HG03103 (cell line): ENCODE data around the gene PTPRD.
"Not testable (repeated sequence)": the region's sequence is repeated elsewhere in the genome, so short reads cannot be mapped to it uniquely, and the experiment has no call there.

ENCODE experiments used
- ATAC-seq: cut with Tn5 transposase; IDR thresholded peaks from one replicate; pipeline ENCODE4 v1.9.1; 2021; ENCODE audit warnings: low read depth; ENCODE audit not compliant: unreplicated experiment

The PTPRD gene

GRCh38 chr9:9998491-9999287 is 614.1 kb downstream of the PTPRD start:
- no peak for ATAC-seq

DNA sequence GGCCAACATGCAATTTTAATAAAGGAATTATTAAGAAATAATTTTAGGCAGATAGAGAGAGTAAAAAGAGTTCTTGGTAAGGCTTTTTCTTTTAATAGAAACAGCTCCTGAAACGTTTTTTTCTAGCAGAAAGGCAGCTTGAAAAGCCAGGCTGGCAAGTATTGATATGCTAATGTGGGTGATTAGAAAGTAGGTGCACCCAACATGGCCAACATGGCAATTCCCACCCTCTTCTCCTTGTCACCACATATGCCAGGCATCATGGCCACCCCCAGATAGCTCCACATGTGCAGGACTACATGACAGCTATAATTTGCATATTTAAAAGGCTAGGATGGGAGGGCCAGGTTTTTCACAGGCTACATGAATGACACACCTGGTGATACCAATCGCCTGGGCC is 615.2 kb downstream of the PTPRD start:
- ATAC-seq: no peak

DNA sequence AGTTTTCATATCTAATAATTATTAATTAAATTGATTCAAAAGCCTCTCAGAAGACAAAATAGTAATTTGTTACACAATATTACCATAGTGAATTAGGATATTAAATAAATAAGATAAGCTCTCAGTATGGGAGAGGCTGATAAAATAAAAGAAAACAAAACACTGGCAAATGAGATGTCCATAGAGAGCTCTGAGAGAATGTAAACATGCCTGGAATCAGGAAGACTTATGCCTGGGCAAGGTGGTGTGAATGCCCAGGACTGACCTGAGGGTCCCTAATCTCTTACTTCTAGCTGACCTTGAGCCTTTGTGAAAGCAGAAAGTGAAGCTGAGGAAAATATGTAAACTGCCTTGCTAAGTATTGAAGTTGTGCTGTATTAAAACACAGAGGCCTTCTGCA is 616.5 kb downstream of the PTPRD start:
- ATAC-seq: no peak

DNA sequence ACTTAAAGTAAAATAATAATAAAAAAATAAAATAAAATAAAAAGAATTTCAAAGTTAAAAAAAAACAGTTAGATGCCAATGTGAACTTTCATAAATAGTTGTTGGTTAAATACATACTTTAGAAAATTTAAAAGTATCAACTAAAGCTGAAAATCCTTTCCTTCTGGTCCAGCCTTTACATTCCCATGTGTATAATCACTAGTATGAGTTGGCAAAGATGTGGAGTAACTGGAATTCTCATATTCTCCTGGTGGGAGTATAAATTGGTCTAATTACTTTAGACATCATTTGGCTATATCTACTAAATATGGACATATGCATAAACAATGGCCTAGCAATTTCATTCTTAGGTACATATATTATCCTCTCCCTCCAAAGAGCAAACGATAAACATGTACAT is 619.9 kb downstream of the PTPRD start:
- ATAC-seq: no peak

DNA sequence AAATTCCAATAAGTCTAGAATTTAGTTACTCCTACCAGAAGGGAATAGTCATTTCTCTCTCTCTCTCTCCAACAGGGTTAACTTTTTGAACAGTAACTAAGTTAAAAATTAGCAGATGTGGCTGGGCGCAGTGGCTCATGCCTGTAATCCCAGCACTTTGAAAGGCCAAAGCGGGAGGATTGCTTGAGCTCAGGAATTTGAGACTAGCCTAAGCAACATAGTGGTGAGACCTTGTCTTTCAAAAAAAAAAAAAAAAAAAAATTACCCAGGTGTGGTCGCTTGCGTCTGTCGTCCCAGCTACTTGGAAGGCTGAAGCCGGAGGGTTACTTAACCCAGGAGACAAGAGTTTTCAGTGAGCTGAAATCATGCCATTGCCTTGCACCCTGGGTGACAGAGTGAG is 639.7 kb downstream of the PTPRD start:
- ATAC-seq: no peak

- ATAC-seq: no peak
Observed at GRCh38 chr9:9970514-9970913, 642.3 kb downstream of the PTPRD start.

GRCh38 chr9:9963841-9964240 is 649.0 kb downstream of the PTPRD start:
- no peak for ATAC-seq

- ATAC-seq: no peak
Observed at GRCh38 chr9:9961934-9962333, 650.9 kb downstream of the PTPRD start.

GRCh38 chr9:9961487-9961886 is 651.3 kb downstream of the PTPRD start:
- ATAC-seq: no peak

DNA sequence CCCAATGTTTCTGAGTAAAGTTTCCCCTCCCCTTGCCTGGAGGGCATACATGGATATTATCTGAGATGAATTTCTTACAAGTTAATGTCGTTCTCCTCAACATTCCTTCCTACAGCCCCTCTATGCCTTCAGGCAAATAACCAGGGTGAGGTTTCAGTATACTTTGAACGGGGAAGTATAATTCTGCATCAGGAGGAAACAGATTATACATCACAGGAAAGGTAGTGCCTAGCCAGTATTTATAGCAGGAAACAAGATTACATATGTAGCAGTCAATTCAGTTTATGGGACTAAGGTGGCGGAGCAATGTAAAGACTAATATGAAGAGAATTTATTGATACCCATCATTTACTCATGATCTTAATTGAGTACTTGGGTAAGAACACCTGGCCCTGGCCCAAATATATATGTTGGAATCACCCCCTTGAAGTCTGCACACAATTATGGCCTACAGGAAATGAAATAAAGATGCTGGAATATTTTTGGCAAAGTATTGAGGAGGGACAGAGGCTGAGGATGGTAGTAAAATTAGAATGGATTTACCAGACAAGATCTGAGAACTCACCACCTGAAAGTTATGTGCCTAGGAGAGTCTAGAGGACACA is 661.1 kb downstream of the PTPRD start:
- no peak for ATAC-seq

- ATAC-seq: no peak
Observed at GRCh38 chr9:9950813-9951212, 662.0 kb downstream of the PTPRD start.

GRCh38 chr9:9949978-9950377 is 662.8 kb downstream of the PTPRD start:
- no peak for ATAC-seq

GRCh38 chr9:9949368-9949767 is 663.4 kb downstream of the PTPRD start:
- ATAC-seq: no peak

- ATAC-seq: no peak
Observed at GRCh38 chr9:9945966-9946365, 666.8 kb downstream of the PTPRD start.

DNA sequence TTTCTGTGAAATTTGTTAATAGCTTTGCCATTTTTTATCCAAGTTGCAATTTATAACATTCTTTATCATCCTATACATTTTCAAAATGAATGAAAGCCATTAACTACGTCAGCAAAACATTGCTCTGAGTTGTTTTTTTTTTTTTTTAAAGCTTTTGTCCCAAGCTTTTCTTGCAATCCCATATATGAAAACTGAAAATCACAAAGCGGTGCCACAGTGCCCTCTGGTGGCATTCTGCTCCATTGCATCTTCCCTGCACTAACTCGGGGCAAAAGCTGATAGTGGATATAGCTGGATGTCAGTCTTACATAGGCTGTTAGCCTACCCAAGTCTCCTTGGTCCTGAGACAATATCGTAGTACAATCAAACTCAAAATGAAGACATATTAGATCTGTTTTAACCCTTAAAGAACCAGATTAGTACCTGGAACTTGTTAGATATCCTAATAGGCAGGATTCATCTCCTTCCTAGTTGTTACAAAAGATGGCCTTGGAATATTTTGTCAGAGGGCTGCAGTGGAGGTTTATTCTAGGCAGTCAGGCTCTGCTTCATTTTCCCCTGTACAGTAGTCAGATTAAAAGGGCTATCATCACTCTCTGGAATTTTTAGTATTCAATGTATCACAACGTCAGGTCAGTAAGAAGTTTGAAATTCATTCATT is 669.9 kb downstream of the PTPRD start:
- ATAC-seq: peak; percentile 90

- ATAC-seq: no peak
Observed at GRCh38 chr9:9938432-9938831, 674.4 kb downstream of the PTPRD start.

- ATAC-seq: not testable (repeated sequence)
Observed at GRCh38 chr9:9931464-9931863, 681.3 kb downstream of the PTPRD start.

- ATAC-seq: no peak
Observed at GRCh38 chr9:9924376-9924775, 688.4 kb downstream of the PTPRD start.

- no peak for ATAC-seq
Observed at GRCh38 chr9:9921805-9922204, 691.0 kb downstream of the PTPRD start.

DNA sequence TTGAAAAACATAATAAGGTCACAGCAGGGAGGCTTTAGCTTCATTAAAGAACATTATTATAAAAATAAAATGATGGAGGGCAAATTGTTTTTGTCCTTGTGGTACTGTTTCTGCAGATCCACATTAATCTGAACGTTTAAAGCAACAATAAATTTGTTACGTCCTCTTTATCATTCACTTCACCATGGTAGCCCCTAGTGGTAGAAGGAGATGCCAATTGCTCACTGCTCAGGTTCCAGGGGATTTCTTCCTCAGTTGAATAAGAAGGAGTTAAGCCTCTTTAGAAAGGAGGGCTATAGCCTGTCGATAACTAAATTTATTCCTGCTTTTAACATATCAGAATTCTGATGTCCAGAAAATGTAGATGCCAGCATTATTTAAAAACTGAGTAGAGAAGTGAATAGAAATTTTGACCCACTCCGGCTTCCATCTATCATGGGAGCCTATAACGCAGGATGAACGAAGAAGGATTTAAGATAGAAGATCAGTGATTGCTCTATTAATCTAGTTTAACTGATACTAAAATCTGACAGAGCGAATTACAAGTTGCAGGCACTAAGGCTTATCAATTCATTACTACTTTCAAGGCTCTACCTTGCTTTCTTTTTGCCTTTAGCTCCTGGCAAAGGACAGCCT is 692.3 kb downstream of the PTPRD start:
- ATAC-seq: no peak

GRCh38 chr9:9919174-9919775 is 693.5 kb downstream of the PTPRD start:
- no peak for ATAC-seq
